ENCODE results near the gene ZNF574. TPM values are rescaled to one million over a fixed set of nuclear protein-coding genes. Genes with fewer than 3 reads are reported as not detected.

The ZNF574 gene
- total RNA-seq, 1 experiment from 2014 or later, result 31.5 TPM

GRCh38 chr19:42129399-42130253 is 53.7 kb downstream of the ZNF574 start:
- Histone ChIP-seq H3K36me3 (no peaks in the 10 kb centered on the region), H3K27me3 (peaks cover 30% of the 10 kb centered on the region), H3K9me3 (replicated peaks) (peaks cover 2% of the 10 kb centered on the region; the same call in 1 of the 2 replicates), H3K27ac (no peak overlapping the region), H3K4me1 (peaks cover 13% of the 10 kb centered on the region), H3K4me3 (no peak overlapping the region)
- DNase-seq, result peak; percentile 60 to 64

DNA sequence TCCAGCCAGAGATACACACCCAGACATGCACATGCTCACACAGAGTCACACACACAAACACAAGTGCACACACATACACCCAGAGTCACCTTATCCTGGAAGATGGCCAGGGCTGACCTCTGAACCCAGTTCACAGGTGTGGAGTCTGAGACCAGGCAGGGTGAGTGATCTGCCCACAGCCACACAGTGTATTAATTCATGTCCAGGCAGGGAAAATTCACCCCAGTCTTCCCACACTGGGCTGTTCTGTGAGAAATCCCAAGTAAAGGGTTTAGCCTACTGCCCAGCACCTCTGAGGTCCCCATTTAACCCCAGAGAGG is 54.2 kb downstream of the ZNF574 start:
- Histone ChIP-seq H3K27ac (no peak overlapping the region), H3K9me3 (replicated peaks) (no peaks in the 10 kb centered on the region), H3K36me3 (no peaks in the 10 kb centered on the region), H3K27me3 (peaks cover 30% of the 10 kb centered on the region), H3K4me3 (no peak overlapping the region), H3K4me1 (peaks cover 13% of the 10 kb centered on the region)
- DNase-seq, result no peak

Other genes starting within 250 kb of the ZNF574 start
- not detected in 2 replicates for gene LYPD4, start 231.5 kb upstream of the ZNF574 start, total RNA-seq (2014; rRNA removed; shearing (Covaris generic))
- gene DMRTC2, start 231.1 kb upstream of the ZNF574 start, total RNA-seq (2014; rRNA removed; shearing (Covaris generic)), result not detected in 2 replicates
- gene RPS19, start 215.9 kb upstream of the ZNF574 start, total RNA-seq (2014; rRNA removed; shearing (Covaris generic)), result 2,068 and 2,616 TPM in 2 replicates
- gene CD79A, start 198.9 kb upstream of the ZNF574 start, total RNA-seq (2014; rRNA removed; shearing (Covaris generic)), result 0.61 TPM in 1 of 2 replicates, not detected in the other
- gene ARHGEF1, start 193.0 kb upstream of the ZNF574 start, total RNA-seq (2014; rRNA removed; shearing (Covaris generic)), result 52.4 and 53.8 TPM in 2 replicates
- gene ERFL, start 147.7 kb upstream of the ZNF574 start, total RNA-seq (2014; rRNA removed; shearing (Covaris generic)), result not detected in 2 replicates
- 106 and 129 TPM in 2 replicates for gene RABAC1, start 116.8 kb upstream of the ZNF574 start, total RNA-seq (2014; rRNA removed; shearing (Covaris generic))
- 11.2 and 12.1 TPM in 2 replicates for gene ATP1A3, start 81.9 kb upstream of the ZNF574 start, total RNA-seq (2014; rRNA removed; shearing (Covaris generic))
- 10.3 and 10.5 TPM in 2 replicates for gene GRIK5, start 6.0 kb upstream of the ZNF574 start, total RNA-seq (2014; rRNA removed; shearing (Covaris generic))
- 0.10 and 0.16 TPM in 2 replicates for gene POU2F2, start 56.3 kb downstream of the ZNF574 start, total RNA-seq (2014; rRNA removed; shearing (Covaris generic))
- gene DEDD2, start 141.5 kb downstream of the ZNF574 start, total RNA-seq (2014; rRNA removed; shearing (Covaris generic)), result 16.2 and 18.0 TPM in 2 replicates
- 9.2 and 10.7 TPM in 2 replicates for gene ZNF526, start 144.1 kb downstream of the ZNF574 start, total RNA-seq (2014; rRNA removed; shearing (Covaris generic))
- gene GSK3A, start 166.4 kb downstream of the ZNF574 start, total RNA-seq (2014; rRNA removed; shearing (Covaris generic)), result 34.9 and 37.1 TPM in 2 replicates
- gene ERF, start 179.0 kb downstream of the ZNF574 start, total RNA-seq (2014; rRNA removed; shearing (Covaris generic)), result 35.1 and 37.7 TPM in 2 replicates
- 19.1 and 21.5 TPM in 2 replicates for gene CIC, start 193.1 kb downstream of the ZNF574 start, total RNA-seq (2014; rRNA removed; shearing (Covaris generic))
- 0.73 and 1.9 TPM in 2 replicates for gene PRR19, start 226.0 kb downstream of the ZNF574 start, total RNA-seq (2014; rRNA removed; shearing (Covaris generic))
- gene PAFAH1B3, start 226.5 kb downstream of the ZNF574 start, total RNA-seq (2014; rRNA removed; shearing (Covaris generic)), result 62.5 and 65.6 TPM in 2 replicates
- 0.85 TPM in 1 of 2 replicates, not detected in the other for gene TMEM145, start 237.1 kb downstream of the ZNF574 start, total RNA-seq (2014; rRNA removed; shearing (Covaris generic))
- gene MEGF8, start 249.5 kb downstream of the ZNF574 start, total RNA-seq (2014; rRNA removed; shearing (Covaris generic)), result 18.9 and 19.9 TPM in 2 replicates